ENCODE data around the gene C2CD3. TPM values are rescaled to one million over a fixed set of nuclear protein-coding genes. Genes with fewer than 3 reads are reported as not detected.
A peak's percentile ranks its signal among the peaks of the same experiment; 100 is the strongest.

Gene C2CD3
- polyA plus RNA-seq, 3 donors, result 0.87 to 12.1 (median 2.9) TPM

GRCh38 chr11:73969991-73970800 lies 200.6 kb downstream of the C2CD3 start:
- no peak overlapping the region for H3K9ac ChIP-seq (ENCODE audit: insufficient read depth, low read length, poor library complexity, severe bottlenecking)
- H4K20me1 ChIP-seq (ENCODE audit: insufficient read depth, low read length), result peaks cover 40% of the 10 kb centered on the region
- Mint-ChIP-seq H3K27me3 (ENCODE audit: low read depth in 3 of 3) (peaks cover 2 to 8% (median 5%) of the 10 kb centered on the region in 3 donors), H3K27ac (peak overlapping the region in 6 of 7 donors; percentile 10 to 81 (median 55)), H3K9me3 (no peaks in the 10 kb centered on the region), H3K4me3 (no peak overlapping the region), H3K4me1 (peaks cover 31% of the 10 kb centered on the region), H3K36me3 (peaks cover 18 to 24% of the 10 kb centered on the region in 2 donors)
- H3K4me1 ChIP-seq (ENCODE audit: control insufficient read depth in 1 of 2, insufficient read depth in 2 of 2, low read length in 2 of 2), result peaks cover 23% of the 10 kb centered on the region in 2 donors
- peaks cover 13 to 21% of the 10 kb centered on the region in 2 donors for H3K36me3 ChIP-seq (replicated peaks in 1 of 2; ENCODE audit: control insufficient read depth in 1 of 2, insufficient read depth in 2 of 2, low read length in 2 of 2)
- no peaks in the 10 kb centered on the region for H3K79me2 ChIP-seq (ENCODE audit: insufficient read depth, low read length)
- no peak overlapping the region for H3K4me3 ChIP-seq (replicated peaks in 1 of 3; ENCODE audit: low read depth in 2 of 3, low read length in 3 of 3)
- no peak overlapping the region for H3K4me2 ChIP-seq (replicated peaks; ENCODE audit: extremely low read depth, low read length, poor library complexity, severe bottlenecking)
- no peak overlapping the region for H2AFZ ChIP-seq (ENCODE audit: insufficient read depth, low read depth, low read length, poor library complexity, severe bottlenecking)
- TF ChIP-seq CTCF (IDR thresholded peaks at IDR 0.05), result no peak
- WGBS (ENCODE audit: insufficient coverage), result 83% methylated on average over 1 of the region's 13 CpGs
- no peaks in the 10 kb centered on the region for H3K9me3 ChIP-seq (replicated peaks in 1 of 2; ENCODE audit: control insufficient read depth in 1 of 2, insufficient read depth in 1 of 2, low read length in 2 of 2)
- intact Hi-C loops (cut with micrococcal nuclease), result loop anchor here in 1 of 2 donors (10.0 kb wide), 1 partner anchor 205 kb away; the partner anchor contains the start of genes C2CD3 and PPME1
- H3K27me3 ChIP-seq (ENCODE audit: control insufficient read depth in 2 of 2, insufficient read depth in 2 of 2, low read length in 2 of 2), result no peaks in the 10 kb centered on the region
- peak overlapping the region in 1 of 2 donors; percentile 11 for H3K27ac ChIP-seq (ENCODE audit: low read depth in 1 of 2, low read length in 2 of 2)
- DNase-seq, result no peak

DNA sequence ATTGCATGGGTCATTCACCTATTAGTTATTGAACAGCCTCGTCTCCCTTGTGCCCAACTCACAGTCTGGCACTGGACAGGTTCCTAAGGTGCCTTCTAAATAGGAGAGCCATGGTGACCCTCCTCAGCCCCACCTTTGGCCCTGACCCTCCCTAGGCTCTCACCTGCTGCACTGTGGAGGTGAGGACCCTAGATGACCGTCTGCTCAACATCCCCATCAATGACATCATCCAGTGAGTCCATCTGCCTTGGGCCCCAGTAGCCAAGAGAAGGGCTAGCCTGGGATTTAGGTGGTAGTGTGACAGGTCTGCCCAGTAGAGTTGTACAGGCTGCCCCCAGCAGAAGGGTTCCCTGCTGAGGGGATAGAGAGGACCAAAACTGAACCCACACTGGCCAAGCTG lies 201.7 kb downstream of the C2CD3 start:
- TF ChIP-seq CTCF (IDR thresholded peaks at IDR 0.05), result no peak
- Histone ChIP-seq H3K4me3 (replicated peaks in 1 of 3; ENCODE audit: low read depth in 2 of 3, low read length in 3 of 3) (no peak overlapping the region), H3K27ac (ENCODE audit: low read depth in 1 of 2, low read length in 2 of 2) (no peak overlapping the region), H3K36me3 (replicated peaks in 1 of 2; ENCODE audit: control insufficient read depth in 1 of 2, insufficient read depth in 2 of 2, low read length in 2 of 2) (peaks cover 2 to 10% of the 10 kb centered on the region in 2 donors), H3K79me2 (ENCODE audit: insufficient read depth, low read length) (no peaks in the 10 kb centered on the region), H4K20me1 (ENCODE audit: insufficient read depth, low read length) (peaks cover 29% of the 10 kb centered on the region), H3K27me3 (ENCODE audit: control insufficient read depth in 2 of 2, insufficient read depth in 2 of 2, low read length in 2 of 2) (no peaks in the 10 kb centered on the region), H3K9ac (ENCODE audit: insufficient read depth, low read length, poor library complexity, severe bottlenecking) (no peak overlapping the region), H3K4me1 (ENCODE audit: control insufficient read depth in 1 of 2, insufficient read depth in 2 of 2, low read length in 2 of 2) (peaks cover 15 to 17% of the 10 kb centered on the region in 2 donors), H3K9me3 (replicated peaks in 1 of 2; ENCODE audit: control insufficient read depth in 1 of 2, insufficient read depth in 1 of 2, low read length in 2 of 2) (no peaks in the 10 kb centered on the region), H3K4me2 (replicated peaks; ENCODE audit: extremely low read depth, low read length, poor library complexity, severe bottlenecking) (no peak overlapping the region), H2AFZ (ENCODE audit: insufficient read depth, low read depth, low read length, poor library complexity, severe bottlenecking) (no peak overlapping the region)
- Mint-ChIP-seq H3K27me3 (ENCODE audit: low read depth in 3 of 3) (peaks cover 2 to 10% (median 5%) of the 10 kb centered on the region in 3 donors), H3K36me3 (peaks cover 7 to 13% of the 10 kb centered on the region in 2 donors), H3K9me3 (no peaks in the 10 kb centered on the region), H3K4me1 (peaks cover 26% of the 10 kb centered on the region), H3K4me3 (no peak overlapping the region), H3K27ac (peak overlapping the region in 1 of 7 donors; percentile 74)
- WGBS (ENCODE audit: insufficient coverage), result no CpG with 5 or more reads among the region's 2 CpGs
- DNase-seq, result no peak
- intact Hi-C loops (cut with micrococcal nuclease), result loop anchor here in 1 of 2 donors (10.0 kb wide), 1 partner anchor 206 kb away; the partner anchor contains the start of genes C2CD3 and PPME1

Measured in CD14-positive monocyte (primary cell).